OCI-LY1 (cell line): Measurements from ENCODE around the gene SOWAHD.
A peak's percentile ranks its signal among the peaks of the same experiment; 100 is the strongest.

Source experiments
- H2AFZ ChIP-seq: fragments of 200-600 bp; sonication (generic), shearing (Covaris generic); 2 replicates; pipeline ENCODE4 v1.6.0; 2014; ENCODE audit warnings: antibody characterized with exemption, mild to moderate bottlenecking, low read length
- H3F3A ChIP-seq: fragments of 200-600 bp; sonication (generic), shearing (Covaris generic); 2 replicates; pipeline ENCODE4 v1.6.0; 2014; ENCODE audit warnings: mild to moderate bottlenecking, antibody characterized with exemption, low read length, moderate library complexity; ENCODE audit not compliant: insufficient read depth
- H3K27ac ChIP-seq: fragments of 200-600 bp; sonication (generic); 2 replicates; pipeline ENCODE4 v1.5.1; 2014; ENCODE audit warnings: low read length, mixed run types, mild to moderate bottlenecking, low read depth; ENCODE audit not compliant: poor library complexity, severe bottlenecking
- H3K27me3 ChIP-seq: fragments of 200-600 bp; sonication (generic); 2 replicates; pipeline ENCODE4 v1.6.0; 2014; ENCODE audit warnings: antibody characterized with exemption, mild to moderate bottlenecking, low read length, moderate library complexity; ENCODE audit not compliant: insufficient read depth
- H3K36me3 ChIP-seq: fragments of 200-600 bp; sonication (generic); 2 replicates; pipeline ENCODE4 v1.6.1; 2014; ENCODE audit warnings: mild to moderate bottlenecking, antibody characterized with exemption, low read length, moderate library complexity, mixed read lengths; ENCODE audit not compliant: insufficient read depth
- H3K4me1 ChIP-seq: fragments of 200-600 bp; sonication (generic); 2 replicates; pipeline ENCODE4 v1.5.1; 2014; ENCODE audit warnings: mild to moderate bottlenecking, low read length, moderate library complexity; ENCODE audit not compliant: insufficient read depth, severe bottlenecking
- H3K4me2 ChIP-seq: fragments of 200-600 bp; sonication (generic), shearing (Covaris generic); 2 replicates; pipeline ENCODE4 v1.6.1; 2014; ENCODE audit warnings: low read length
- H3K4me3 ChIP-seq: fragments of 200-600 bp; sonication (generic); 2 replicates; pipeline ENCODE4 v1.5.1; 2014; ENCODE audit warnings: low read length, low read depth, mild to moderate bottlenecking, mixed read lengths; ENCODE audit not compliant: poor library complexity, severe bottlenecking
- H3K79me2 ChIP-seq: fragments of 200-600 bp; shearing (Covaris generic); 2 replicates; pipeline ENCODE4 v1.6.1; 2016; ENCODE audit warnings: mixed run types, low read length, mixed read lengths; ENCODE audit not compliant: insufficient read depth
- H3K9ac ChIP-seq: fragments of 200-600 bp; sonication (generic), shearing (Covaris generic); 2 replicates; pipeline ENCODE4 v1.6.1; 2014; ENCODE audit warnings: mild to moderate bottlenecking, low read length, mixed read lengths
- H3K9me2 ChIP-seq: fragments of 200-600 bp; sonication (generic), shearing (Covaris generic); 2 replicates; pipeline ENCODE4 v1.6.1; 2014; ENCODE audit warnings: low read depth, mild to moderate bottlenecking, low read length, mixed read lengths
- H3K9me3 ChIP-seq: fragments of 200-600 bp; shearing (Covaris generic); 2 replicates; pipeline ENCODE4 v1.6.1; 2014; ENCODE audit warnings: low read length, mixed read lengths
- H4K20me1 ChIP-seq: fragments of 200-600 bp; sonication (generic), shearing (Covaris generic); 2 replicates; pipeline ENCODE4 v1.6.0; 2016; ENCODE audit warnings: mild to moderate bottlenecking, low read length; ENCODE audit not compliant: insufficient read depth
- CTCF ChIP-seq: fragments of 200-600 bp; sonication (generic), shearing (Covaris generic); IDR thresholded peaks from 2 replicates; pipeline ENCODE4 v1.5.1; 2017; ENCODE audit warnings: mild to moderate bottlenecking, antibody characterized with exemption, low read length, moderate library complexity, mixed read lengths
- EZH2 ChIP-seq: fragments of 200-600 bp; sonication (generic), shearing (Covaris generic); IDR thresholded peaks from 2 replicates; pipeline ENCODE4 v1.8.0; 2017; ENCODE audit warnings: borderline replicate concordance, mixed run types, mild to moderate bottlenecking, antibody characterized with exemption, low read length, moderate library complexity, mixed read lengths

SOWAHD gene

GRCh38 chrX:119784747-119785446 lies 26.5 kb downstream of the SOWAHD start:
- Histone ChIP-seq H2AFZ (no peak overlapping the region), H3K4me2 (no peak overlapping the region), H3K9ac (no peak overlapping the region), H3K4me1 (peaks cover 25% of the 10 kb centered on the region), H3K9me2 (no peaks in the 10 kb centered on the region), H4K20me1 (no peaks in the 10 kb centered on the region), H3K9me3 (no peaks in the 10 kb centered on the region), H3K4me3 (no peak overlapping the region), H3K27ac (no peak overlapping the region), H3K27me3 (no peaks in the 10 kb centered on the region), H3K79me2 (peaks cover 20% of the 10 kb centered on the region), H3K36me3 (peaks cover 81% of the 10 kb centered on the region), H3F3A (no peaks in the 10 kb centered on the region)
- TF ChIP-seq CTCF (peak; percentile 60), EZH2 (no peak)

GRCh38 chrX:119790977-119791436 lies 32.6 kb downstream of the SOWAHD start:
- peak overlapping the region; percentile 100 for H3K4me2 ChIP-seq
- no peaks in the 10 kb centered on the region for H3F3A ChIP-seq
- H3K4me1 ChIP-seq = peaks cover 33% of the 10 kb centered on the region
- H3K27me3 ChIP-seq = no peaks in the 10 kb centered on the region
- peak overlapping the region; percentile 82 for H3K9ac ChIP-seq
- H3K27ac ChIP-seq = peak overlapping the region; percentile 94
- no peaks in the 10 kb centered on the region for H3K9me3 ChIP-seq
- H4K20me1 ChIP-seq = peaks cover 3% of the 10 kb centered on the region; the same call in 1 of the 2 replicates
- TF ChIP-seq CTCF = no peak; the same call in 1 of the 2 replicates
- no peak for TF ChIP-seq EZH2
- no peak overlapping the region for H2AFZ ChIP-seq
- H3K36me3 ChIP-seq = peaks cover 50% of the 10 kb centered on the region
- peak overlapping the region; percentile 77 for H3K4me3 ChIP-seq
- H3K79me2 ChIP-seq = peaks cover 35% of the 10 kb centered on the region
- H3K9me2 ChIP-seq = no peaks in the 10 kb centered on the region

GRCh38 chrX:119791437-119792231 lies 33.2 kb downstream of the SOWAHD start, which contains the start of gene RPL39:
TSS of gene RPL39 (minus strand) at chrX:119791630. CDS start at chrX:119791576, 54 bp downstream.
- Histone ChIP-seq H3F3A (no peaks in the 10 kb centered on the region), H3K9ac (peak within 1 kb of the TSS; percentile 82), H4K20me1 (peaks cover 3% of the 10 kb centered on the region; the same call in 1 of the 2 replicates), H2AFZ (no peak within 1 kb of the TSS), H3K36me3 (peaks cover 46% of the 10 kb centered on the region), H3K4me3 (peak within 1 kb of the TSS; percentile 77), H3K9me2 (no peaks in the 10 kb centered on the region), H3K79me2 (peaks cover 35% of the 10 kb centered on the region), H3K4me1 (peaks cover 33% of the 10 kb centered on the region), H3K9me3 (no peaks in the 10 kb centered on the region), H3K27ac (peak within 1 kb of the TSS; percentile 94), H3K27me3 (no peaks in the 10 kb centered on the region), H3K4me2 (peak within 1 kb of the TSS; percentile 100)
- TF ChIP-seq CTCF (peak; percentile 2; the same call in 1 of the 2 replicates), EZH2 (no peak)
